ENCODE data around the gene KANK2.
"Not testable (repeated sequence)": the region's sequence is repeated elsewhere in the genome, so short reads cannot be mapped to it uniquely, and the experiment has no call there.

Gene KANK2

GRCh38 chr19:11169896-11170678, 27.3 kb downstream of the KANK2 start:
- DNase-seq = no peak

GRCh38 chr19:11168568-11168967, 28.8 kb downstream of the KANK2 start:
- DNase-seq = peak; percentile 55

- peak; percentile 87 for DNase-seq
Observed at GRCh38 chr19:11166281-11167142, 30.8 kb downstream of the KANK2 start.

GRCh38 chr19:11165486-11166030, 31.8 kb downstream of the KANK2 start:
- no peak for DNase-seq

- no peak for DNase-seq
Observed at GRCh38 chr19:11164879-11165406, 32.4 kb downstream of the KANK2 start.

- no peak for DNase-seq
Observed at GRCh38 chr19:11164296-11164695, 33.0 kb downstream of the KANK2 start.

GRCh38 chr19:11160440-11160768, 36.9 kb downstream of the KANK2 start:
- DNase-seq = not testable (repeated sequence)

- DNase-seq = no peak
Observed at GRCh38 chr19:11159598-11160439, 37.5 kb downstream of the KANK2 start.

GRCh38 chr19:11155373-11156120, 41.8 kb downstream of the KANK2 start, which contains the start of gene SPC24:
TSS of gene SPC24 (minus strand) at chr19:11155782. CDS start at chr19:11155776, 6 bp downstream.
- DNase-seq = peak; percentile 94

GRCh38 chr19:11154683-11155047, 42.7 kb downstream of the KANK2 start:
- DNase-seq = no peak

GRCh38 chr19:11152318-11153062, 44.9 kb downstream of the KANK2 start:
- DNase-seq = no peak

GRCh38 chr19:11151181-11151580, 46.2 kb downstream of the KANK2 start:
- no peak for DNase-seq

GRCh38 chr19:11148001-11148400, 49.3 kb downstream of the KANK2 start:
- no peak for DNase-seq

- no peak for DNase-seq
Observed at GRCh38 chr19:11145536-11145924, 51.8 kb downstream of the KANK2 start.

- peak; percentile 95 for DNase-seq
Observed at GRCh38 chr19:11142528-11143171, 54.7 kb downstream of the KANK2 start.

GRCh38 chr19:11141937-11142527, 55.3 kb downstream of the KANK2 start:
- DNase-seq = no peak

GRCh38 chr19:11140896-11141295, 56.4 kb downstream of the KANK2 start:
- DNase-seq = no peak

- DNase-seq = not testable (repeated sequence)
Observed at GRCh38 chr19:11140023-11140538, 57.3 kb downstream of the KANK2 start.

- peak; percentile 77 for DNase-seq
Observed at GRCh38 chr19:11138601-11139300, 58.6 kb downstream of the KANK2 start.
